GM12878 (cell line): Measurements from ENCODE around the gene MRPL53. TPM values are rescaled to one million over a fixed set of nuclear protein-coding genes. Genes with fewer than 3 reads are reported as not detected.

ENCODE experiments used
- EP300 ChIP-seq, 2 experiments: fragments of 150-350 bp in 1 of 2; IDR thresholded peaks; 2 replicates each; pipeline ENCODE4 v1.6.1; 2011 to 2012; ENCODE audit warnings: low read depth in 2 of 2, low read length in 2 of 2, borderline replicate concordance in 1 of 2, improper control_type of control experiment in 1 of 2, inconsistent platforms in 1 of 2; ENCODE audit not compliant: control insufficient read depth in 1 of 2
- FOXK2 ChIP-seq: fragments of 450-650 bp; IDR thresholded peaks from 2 replicates; pipeline ENCODE4 v1.6.1; 2017; ENCODE audit warnings: mild to moderate bottlenecking, moderate library complexity
- HDAC6 ChIP-seq: fragments of 200-600 bp; sonication (generic); IDR thresholded peaks from one replicate; pipeline ENCODE4 v1.8.0; 2017; ENCODE audit warnings: antibody characterized with exemption; ENCODE audit not compliant: unreplicated experiment
- NR2F1 ChIP-seq: fragments of 450-650 bp; conservative IDR thresholded peaks from 2 replicates; pipeline ENCODE4 v1.6.1; 2017; ENCODE audit warnings: mild to moderate bottlenecking
- PAX8 ChIP-seq: fragments of 450-650 bp; IDR thresholded peaks from 2 replicates; pipeline ENCODE4 v1.6.1; 2017; ENCODE audit warnings: mild to moderate bottlenecking, moderate library complexity
- PML ChIP-seq: IDR thresholded peaks from 2 replicates; pipeline ENCODE4 v1.6.1; 2012; ENCODE audit warnings: low read length, inconsistent platforms
- POLR2A ChIP-seq: IDR thresholded peaks from 2 replicates; pipeline ENCODE4 v1.6.1; 2011; ENCODE audit warnings: low read depth, mild to moderate bottlenecking, low read length
- SIN3A ChIP-seq: IDR thresholded peaks from 2 replicates; pipeline ENCODE4 v1.6.1; 2012; ENCODE audit warnings: low read depth, low read length, improper control_type of control experiment
- SUPT20H ChIP-seq: IDR thresholded peaks from 2 replicates; pipeline ENCODE4 v1.6.1; 2011; ENCODE audit warnings: low read depth, mild to moderate bottlenecking, low read length, moderate library complexity, borderline replicate concordance; ENCODE audit not compliant: control insufficient read depth
- TARDBP ChIP-seq: IDR thresholded peaks from 2 replicates; pipeline ENCODE4 v1.6.1; 2016; ENCODE audit warnings: borderline replicate concordance
- polyA plus RNA-seq, 11 experiments: library from polyadenylated mRNA; depleted of rRNA in 4 of 11; unstranded in 6 of 11; stranded (reverse) in 5 of 11; fragments of >200 nt; fragmentation: Nextera tagmentation in 4 of 11; fragmentation: Illumina TruSeq in 1 of 11; extraction: Ambion mirVana in 4 of 11; extraction: Trizol in 1 of 11; gene quantifications; 1 replicate in 1 of 11; 2 replicates in 10 of 11; pipeline versions ENCODE4 v1.2.1 to v1.2.3, GENCODE V29; 2011 to 2016; ENCODE audit warnings: inconsistent platforms in 2 of 11, missing spikeins in 2 of 11, low read depth in 1 of 11
- total RNA-seq, 4 experiments: library from RNA; depleted of rRNA in 3 of 4; stranded (reverse); fragments of >200 nt in 3 of 4; fragmentation: Illumina TruSeq in 1 of 4; extraction: Trizol in 1 of 4; gene quantifications; 2 replicates each; pipeline versions ENCODE4 v1.2.1 to v1.2.3, GENCODE V29; 2013 to 2021
- TF ChIP-seq, protein P1 (sequence below): IDR thresholded peaks from 2 replicates; pipeline ENCODE4 v1.6.1; 2012; ENCODE audit warnings: low read length, inconsistent platforms
- TF ChIP-seq, protein P2 (sequence below): IDR thresholded peaks from 2 replicates; pipeline ENCODE4 v1.6.1; 2012; ENCODE audit warnings: improper control_type of control experiment, low read depth, low read length; ENCODE audit not compliant: insufficient replicate concordance
- TF ChIP-seq, protein P3 (sequence below): fragments of 150-350 bp; IDR thresholded peaks from 2 replicates; pipeline ENCODE4 v1.6.1; 2016; ENCODE audit warnings: low read depth, low read length

MRPL53 gene
- total and polyA plus RNA-seq, 10 of the 15 experiments (the other 5 are each of a cell fraction or from before 2014, with no cell fraction given), result 15.1 to 167 (median 80.9) TPM

DNA sequence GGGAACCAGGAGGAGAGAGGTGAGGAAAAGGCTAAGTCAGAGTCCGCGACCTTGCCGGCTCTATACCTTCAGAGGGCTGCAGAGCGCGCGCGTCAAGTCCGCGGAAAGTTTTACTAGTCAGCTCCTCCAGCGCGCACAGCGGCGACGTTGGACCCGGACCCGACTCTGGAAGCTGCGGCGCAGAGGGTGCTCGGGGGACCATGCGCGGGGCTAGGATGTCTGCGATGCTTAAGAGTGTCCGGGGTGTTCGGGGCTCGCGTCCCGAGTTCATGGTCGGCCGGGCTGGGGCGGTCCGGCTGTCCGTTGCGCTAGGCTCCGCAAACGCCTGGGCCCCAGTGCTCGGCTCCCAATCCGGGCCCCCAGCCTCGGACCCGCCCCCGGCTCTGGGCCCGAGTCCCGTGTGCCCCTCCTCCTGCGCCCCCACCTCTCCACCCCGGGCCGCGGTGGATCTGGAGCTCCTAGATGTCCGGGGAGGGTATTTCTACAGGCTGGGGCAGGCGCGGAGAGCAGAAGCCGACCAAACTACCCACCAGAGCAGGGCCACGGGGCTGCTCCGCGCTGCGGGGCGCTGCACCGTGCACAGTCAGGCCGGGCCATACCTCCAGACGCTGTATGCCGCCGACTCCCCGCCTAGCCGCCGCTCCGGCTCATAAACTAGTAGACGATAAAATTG lies 26.9 kb upstream of the MRPL53 start, which contains the start of gene LBX2 (continued):
- TF ChIP-seq, protein P1, sequence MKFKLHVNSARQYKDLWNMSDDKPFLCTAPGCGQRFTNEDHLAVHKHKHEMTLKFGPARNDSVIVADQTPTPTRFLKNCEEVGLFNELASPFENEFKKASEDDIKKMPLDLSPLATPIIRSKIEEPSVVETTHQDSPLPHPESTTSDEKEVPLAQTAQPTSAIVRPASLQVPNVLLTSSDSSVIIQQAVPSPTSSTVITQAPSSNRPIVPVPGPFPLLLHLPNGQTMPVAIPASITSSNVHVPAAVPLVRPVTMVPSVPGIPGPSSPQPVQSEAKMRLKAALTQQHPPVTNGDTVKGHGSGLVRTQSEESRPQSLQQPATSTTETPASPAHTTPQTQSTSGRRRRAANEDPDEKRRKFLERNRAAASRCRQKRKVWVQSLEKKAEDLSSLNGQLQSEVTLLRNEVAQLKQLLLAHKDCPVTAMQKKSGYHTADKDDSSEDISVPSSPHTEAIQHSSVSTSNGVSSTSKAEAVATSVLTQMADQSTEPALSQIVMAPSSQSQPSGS, result no peak
- TF ChIP-seq HDAC6 (peak; percentile 55), PML (no peak), SIN3A (no peak), TARDBP (no peak), PAX8 (no peak), FOXK2 (no peak), NR2F1 (no peak), POLR2A (0 out of 2 replicates have a peak, but pooled peaks have one; percentile 8), SUPT20H (no peak), EP300 (IDR thresholded peaks at IDR 0.05; ENCODE audit: borderline replicate concordance in 1 of 2, control insufficient read depth in 1 of 2, low read depth in 2 of 2, low read length in 2 of 2) (no peak)
- TF ChIP-seq, protein P2, sequence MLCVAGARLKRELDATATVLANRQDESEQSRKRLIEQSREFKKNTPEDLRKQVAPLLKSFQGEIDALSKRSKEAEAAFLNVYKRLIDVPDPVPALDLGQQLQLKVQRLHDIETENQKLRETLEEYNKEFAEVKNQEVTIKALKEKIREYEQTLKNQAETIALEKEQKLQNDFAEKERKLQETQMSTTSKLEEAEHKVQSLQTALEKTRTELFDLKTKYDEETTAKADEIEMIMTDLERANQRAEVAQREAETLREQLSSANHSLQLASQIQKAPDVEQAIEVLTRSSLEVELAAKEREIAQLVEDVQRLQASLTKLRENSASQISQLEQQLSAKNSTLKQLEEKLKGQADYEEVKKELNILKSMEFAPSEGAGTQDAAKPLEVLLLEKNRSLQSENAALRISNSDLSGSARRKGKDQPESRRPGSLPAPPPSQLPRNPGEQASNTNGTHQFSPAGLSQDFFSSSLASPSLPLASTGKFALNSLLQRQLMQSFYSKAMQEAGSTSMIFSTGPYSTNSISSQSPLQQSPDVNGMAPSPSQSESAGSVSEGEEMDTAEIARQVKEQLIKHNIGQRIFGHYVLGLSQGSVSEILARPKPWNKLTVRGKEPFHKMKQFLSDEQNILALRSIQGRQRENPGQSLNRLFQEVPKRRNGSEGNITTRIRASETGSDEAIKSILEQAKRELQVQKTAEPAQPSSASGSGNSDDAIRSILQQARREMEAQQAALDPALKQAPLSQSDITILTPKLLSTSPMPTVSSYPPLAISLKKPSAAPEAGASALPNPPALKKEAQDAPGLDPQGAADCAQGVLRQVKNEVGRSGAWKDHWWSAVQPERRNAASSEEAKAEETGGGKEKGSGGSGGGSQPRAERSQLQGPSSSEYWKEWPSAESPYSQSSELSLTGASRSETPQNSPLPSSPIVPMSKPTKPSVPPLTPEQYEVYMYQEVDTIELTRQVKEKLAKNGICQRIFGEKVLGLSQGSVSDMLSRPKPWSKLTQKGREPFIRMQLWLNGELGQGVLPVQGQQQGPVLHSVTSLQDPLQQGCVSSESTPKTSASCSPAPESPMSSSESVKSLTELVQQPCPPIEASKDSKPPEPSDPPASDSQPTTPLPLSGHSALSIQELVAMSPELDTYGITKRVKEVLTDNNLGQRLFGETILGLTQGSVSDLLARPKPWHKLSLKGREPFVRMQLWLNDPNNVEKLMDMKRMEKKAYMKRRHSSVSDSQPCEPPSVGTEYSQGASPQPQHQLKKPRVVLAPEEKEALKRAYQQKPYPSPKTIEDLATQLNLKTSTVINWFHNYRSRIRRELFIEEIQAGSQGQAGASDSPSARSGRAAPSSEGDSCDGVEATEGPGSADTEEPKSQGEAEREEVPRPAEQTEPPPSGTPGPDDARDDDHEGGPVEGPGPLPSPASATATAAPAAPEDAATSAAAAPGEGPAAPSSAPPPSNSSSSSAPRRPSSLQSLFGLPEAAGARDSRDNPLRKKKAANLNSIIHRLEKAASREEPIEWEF, result no peak
- TF ChIP-seq, protein P3, sequence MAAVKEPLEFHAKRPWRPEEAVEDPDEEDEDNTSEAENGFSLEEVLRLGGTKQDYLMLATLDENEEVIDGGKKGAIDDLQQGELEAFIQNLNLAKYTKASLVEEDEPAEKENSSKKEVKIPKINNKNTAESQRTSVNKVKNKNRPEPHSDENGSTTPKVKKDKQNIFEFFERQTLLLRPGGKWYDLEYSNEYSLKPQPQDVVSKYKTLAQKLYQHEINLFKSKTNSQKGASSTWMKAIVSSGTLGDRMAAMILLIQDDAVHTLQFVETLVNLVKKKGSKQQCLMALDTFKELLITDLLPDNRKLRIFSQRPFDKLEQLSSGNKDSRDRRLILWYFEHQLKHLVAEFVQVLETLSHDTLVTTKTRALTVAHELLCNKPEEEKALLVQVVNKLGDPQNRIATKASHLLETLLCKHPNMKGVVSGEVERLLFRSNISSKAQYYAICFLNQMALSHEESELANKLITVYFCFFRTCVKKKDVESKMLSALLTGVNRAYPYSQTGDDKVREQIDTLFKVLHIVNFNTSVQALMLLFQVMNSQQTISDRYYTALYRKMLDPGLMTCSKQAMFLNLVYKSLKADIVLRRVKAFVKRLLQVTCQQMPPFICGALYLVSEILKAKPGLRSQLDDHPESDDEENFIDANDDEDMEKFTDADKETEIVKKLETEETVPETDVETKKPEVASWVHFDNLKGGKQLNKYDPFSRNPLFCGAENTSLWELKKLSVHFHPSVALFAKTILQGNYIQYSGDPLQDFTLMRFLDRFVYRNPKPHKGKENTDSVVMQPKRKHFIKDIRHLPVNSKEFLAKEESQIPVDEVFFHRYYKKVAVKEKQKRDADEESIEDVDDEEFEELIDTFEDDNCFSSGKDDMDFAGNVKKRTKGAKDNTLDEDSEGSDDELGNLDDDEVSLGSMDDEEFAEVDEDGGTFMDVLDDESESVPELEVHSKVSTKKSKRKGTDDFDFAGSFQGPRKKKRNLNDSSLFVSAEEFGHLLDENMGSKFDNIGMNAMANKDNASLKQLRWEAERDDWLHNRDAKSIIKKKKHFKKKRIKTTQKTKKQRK, result no peak
